Liver (tissue), 9 donors: Measurements from ENCODE around the gene ZNF582. TPM values are rescaled to one million over a fixed set of nuclear protein-coding genes. Genes with fewer than 3 reads are reported as not detected.

ENCODE experiments used
- DNase-seq: peaks from one replicate; pipeline ENCODE4 v3.0.0-alpha.2; 2017; ENCODE audit warnings: low spot score
- H3K27ac ChIP-seq, 2 donors: one replicate each; pipeline ENCODE4 v1.7.0; 2013; ENCODE audit warnings: inconsistent platforms in 2 of 2, low read length in 2 of 2, control low read depth in 1 of 2, low read depth in 1 of 2, mild to moderate bottlenecking in 1 of 2
- H3K27me3 ChIP-seq, 4 donors: one replicate each; pipeline versions ENCODE4 v1.6.1 to v1.7.0; 2013; ENCODE audit warnings: low read length in 3 of 4, inconsistent platforms in 1 of 4, mild to moderate bottlenecking in 1 of 4, moderate library complexity in 1 of 4; ENCODE audit not compliant: control insufficient read depth in 4 of 4, insufficient read depth in 4 of 4
- H3K36me3 ChIP-seq, 4 donors: one replicate each; pipeline versions ENCODE4 v1.6.1 to v1.7.0; 2013; ENCODE audit warnings: low read length in 3 of 4, mild to moderate bottlenecking in 3 of 4, low read depth in 1 of 4, moderate library complexity in 1 of 4; ENCODE audit not compliant: control insufficient read depth in 4 of 4, insufficient read depth in 3 of 4
- H3K4me1 ChIP-seq, 4 donors: one replicate each; pipeline versions ENCODE4 v1.6.1 to v1.7.0; 2013; ENCODE audit warnings: low read length in 3 of 4, mild to moderate bottlenecking in 3 of 4, moderate library complexity in 1 of 4; ENCODE audit not compliant: control insufficient read depth in 4 of 4, insufficient read depth in 4 of 4
- H3K4me3 ChIP-seq, 3 donors: one replicate each; pipeline versions ENCODE4 v1.6.1 to v1.7.0; 2013; ENCODE audit warnings: low read length in 3 of 3, control low read depth in 1 of 3, low read depth in 1 of 3, mild to moderate bottlenecking in 1 of 3
- H3K9ac ChIP-seq, 2 donors: one replicate each; pipeline ENCODE4 v1.7.0; 2013; ENCODE audit warnings: low read length in 2 of 2, mild to moderate bottlenecking in 2 of 2, moderate library complexity in 2 of 2, control low read depth in 1 of 2, low read depth in 1 of 2
- H3K9me3 ChIP-seq, 4 donors: one replicate each; pipeline versions ENCODE4 v1.6.1 to v1.7.0; 2013; ENCODE audit warnings: low read length in 3 of 4; ENCODE audit not compliant: control insufficient read depth in 4 of 4
- EGR1 ChIP-seq, 2 donors: IDR thresholded peaks; 2 replicates each; pipeline ENCODE4 v1.6.1; 2016 to 2018; ENCODE audit warnings: antibody characterized with exemption in 2 of 2, low read depth in 2 of 2
- FOXA1 ChIP-seq: IDR thresholded peaks from 2 replicates; pipeline ENCODE4 v1.6.1; 2016; ENCODE audit warnings: antibody characterized with exemption
- FOXA2 ChIP-seq: IDR thresholded peaks from 2 replicates; pipeline ENCODE4 v1.6.1; 2016; ENCODE audit warnings: antibody characterized with exemption
- GABPA ChIP-seq, 2 donors: IDR thresholded peaks in 1 of 2; conservative IDR thresholded peaks in 1 of 2; 2 replicates each; pipeline ENCODE4 v1.6.1; 2016; ENCODE audit warnings: antibody characterized with exemption in 2 of 2, mild to moderate bottlenecking in 1 of 2, moderate library complexity in 1 of 2
- HNF4A ChIP-seq, 2 donors: conservative IDR thresholded peaks; 2 replicates each; pipeline ENCODE4 v1.6.1; 2016; ENCODE audit warnings: antibody characterized with exemption in 2 of 2, mild to moderate bottlenecking in 2 of 2
- HNF4G ChIP-seq: IDR thresholded peaks from 2 replicates; pipeline ENCODE4 v1.6.1; 2016; ENCODE audit warnings: antibody characterized with exemption
- JUND ChIP-seq, 2 donors: IDR thresholded peaks; 2 replicates each; pipeline ENCODE4 v1.6.1; 2016; ENCODE audit warnings: antibody characterized with exemption in 2 of 2
- NR2F2 ChIP-seq: IDR thresholded peaks from 2 replicates; pipeline ENCODE4 v1.6.1; 2016; ENCODE audit warnings: antibody characterized with exemption
- RAD21 ChIP-seq, 2 donors: IDR thresholded peaks; 2 replicates each; pipeline ENCODE4 v1.6.1; 2016; ENCODE audit warnings: antibody characterized with exemption in 2 of 2, mild to moderate bottlenecking in 2 of 2
- RXRA ChIP-seq, 2 donors: IDR thresholded peaks; 2 replicates each; pipeline ENCODE4 v1.6.1; 2017 to 2018; ENCODE audit warnings: antibody characterized with exemption in 2 of 2, mild to moderate bottlenecking in 1 of 2
- SP1 ChIP-seq: IDR thresholded peaks from 2 replicates; pipeline ENCODE4 v1.6.1; 2018; ENCODE audit warnings: antibody characterized with exemption, mild to moderate bottlenecking
- TAF1 ChIP-seq: conservative IDR thresholded peaks from 2 replicates; pipeline ENCODE4 v1.6.1; 2016; ENCODE audit warnings: antibody characterized with exemption, mild to moderate bottlenecking
- YY1 ChIP-seq: IDR thresholded peaks from 2 replicates; pipeline ENCODE4 v1.6.1; 2016; ENCODE audit warnings: antibody characterized with exemption, mild to moderate bottlenecking
- WGBS: extraction: QIAGEN DNeasy Blood & Tissue Kit; methylation state at CpG from one replicate; pipeline ENCODE4 v1.1.7; 2013; 5-methylcytosine and 5-hydroxymethylcytosine counted together
- polyA plus RNA-seq, 2 donors: library from polyadenylated mRNA; stranded (reverse) in 1 of 2; unstranded in 1 of 2; fragments of 200-250 nt in 1 of 2; fragments of >200 nt in 1 of 2; fragmentation: Nextera tagmentation in 1 of 2; extraction: Ambion mirVana in 1 of 2; gene quantifications; one replicate each; pipeline versions ENCODE4 v1.2.1 to v1.2.3, GENCODE V29; 2013 to 2015
- total RNA-seq, 2 donors: library from RNA; depleted of rRNA; stranded (reverse); fragments of >200 nt; gene quantifications; one replicate each; pipeline ENCODE4 v1.2.3, GENCODE V29; 2014
- TF ChIP-seq, protein P1 (sequence below): fragments of 150-350 bp; IDR thresholded peaks from 2 replicates; pipeline ENCODE4 v1.5.1; 2017; ENCODE audit warnings: improper control_type of control experiment, low read depth, low read length; ENCODE audit not compliant: missing input control
- TF ChIP-seq, protein P2 (sequence below): IDR thresholded peaks from 2 replicates; pipeline ENCODE4 v1.6.1; 2016; ENCODE audit warnings: antibody characterized with exemption
- TF ChIP-seq, protein P3 (sequence below): IDR thresholded peaks from 2 replicates; pipeline ENCODE4 v1.6.1; 2016; ENCODE audit warnings: antibody characterized with exemption
- TF ChIP-seq, protein P4 (sequence below): IDR thresholded peaks from 2 replicates; pipeline ENCODE4 v1.6.1; 2016; ENCODE audit warnings: antibody characterized with exemption
- TF ChIP-seq, protein P5 (sequence below): IDR thresholded peaks from 2 replicates; pipeline ENCODE4 v1.6.1; 2016; ENCODE audit warnings: antibody characterized with exemption, mild to moderate bottlenecking
- donor health status: healthy.
- donor health status: healthy.
- donor health status: healthy.
- donor health status: healthy.
- donor health status: healthy.

The ZNF582 gene
- total and polyA plus RNA-seq, 4 donors = 1.3 to 2.1 (median 1.4) TPM

DNA sequence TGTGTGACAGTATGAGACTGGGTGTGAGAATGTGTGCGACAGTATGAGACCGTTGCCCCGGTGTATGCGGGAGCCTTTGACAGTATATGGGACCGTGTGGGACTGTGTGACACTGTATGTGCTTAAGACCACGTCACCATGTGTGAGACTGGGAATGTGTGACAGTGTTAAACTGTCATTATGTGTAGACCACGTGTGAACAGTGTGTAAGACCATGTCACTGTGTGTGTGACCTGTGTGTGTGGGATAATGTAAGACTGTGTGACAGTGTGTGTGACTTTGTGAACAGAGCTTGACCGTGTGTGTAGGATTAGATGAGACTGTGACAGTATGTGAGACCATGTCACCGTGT, 11.3 kb upstream of the ZNF582 start:
- Histone ChIP-seq H3K9me3 (peaks cover 14 to 50% (median 45%) of the 10 kb centered on the region in 4 donors), H3K36me3 (peaks cover 10 to 35% (median 31%) of the 10 kb centered on the region in 4 donors), H3K4me1 (peaks cover 0 to 16% (median 8%) of the 10 kb centered on the region in 4 donors), H3K27ac (no peak overlapping the region), H3K27me3 (no peaks in the 10 kb centered on the region), H3K4me3 (peak overlapping the region; percentile 60 to 94 (median 91)), H3K9ac (peak overlapping the region; percentile 57 to 83)
- DNase-seq = no peak
- 63% methylated on average over 9 of the region's 9 CpGs for WGBS
- TF ChIP-seq SP1 (no peak), RAD21 (IDR thresholded peaks at IDR 0.05) (no peak), EGR1 (IDR thresholded peaks at IDR 0.05; ENCODE audit: low read depth in 2 of 2) (no peak), NR2F2 (no peak), HNF4A (conservative IDR thresholded peaks at IDR 0.05) (no peak), YY1 (no peak), TAF1 (no peak), GABPA (IDR thresholded peaks at IDR 0.05 in 1 of 2, conservative IDR thresholded peaks at IDR 0.05 in 1 of 2) (no peak), FOXA2 (no peak), FOXA1 (no peak), JUND (IDR thresholded peaks at IDR 0.05) (no peak), HNF4G (no peak), RXRA (IDR thresholded peaks at IDR 0.05) (no peak)
- TF ChIP-seq, protein P1, sequence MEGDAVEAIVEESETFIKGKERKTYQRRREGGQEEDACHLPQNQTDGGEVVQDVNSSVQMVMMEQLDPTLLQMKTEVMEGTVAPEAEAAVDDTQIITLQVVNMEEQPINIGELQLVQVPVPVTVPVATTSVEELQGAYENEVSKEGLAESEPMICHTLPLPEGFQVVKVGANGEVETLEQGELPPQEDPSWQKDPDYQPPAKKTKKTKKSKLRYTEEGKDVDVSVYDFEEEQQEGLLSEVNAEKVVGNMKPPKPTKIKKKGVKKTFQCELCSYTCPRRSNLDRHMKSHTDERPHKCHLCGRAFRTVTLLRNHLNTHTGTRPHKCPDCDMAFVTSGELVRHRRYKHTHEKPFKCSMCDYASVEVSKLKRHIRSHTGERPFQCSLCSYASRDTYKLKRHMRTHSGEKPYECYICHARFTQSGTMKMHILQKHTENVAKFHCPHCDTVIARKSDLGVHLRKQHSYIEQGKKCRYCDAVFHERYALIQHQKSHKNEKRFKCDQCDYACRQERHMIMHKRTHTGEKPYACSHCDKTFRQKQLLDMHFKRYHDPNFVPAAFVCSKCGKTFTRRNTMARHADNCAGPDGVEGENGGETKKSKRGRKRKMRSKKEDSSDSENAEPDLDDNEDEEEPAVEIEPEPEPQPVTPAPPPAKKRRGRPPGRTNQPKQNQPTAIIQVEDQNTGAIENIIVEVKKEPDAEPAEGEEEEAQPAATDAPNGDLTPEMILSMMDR = no peak
- TF ChIP-seq, protein P2, sequence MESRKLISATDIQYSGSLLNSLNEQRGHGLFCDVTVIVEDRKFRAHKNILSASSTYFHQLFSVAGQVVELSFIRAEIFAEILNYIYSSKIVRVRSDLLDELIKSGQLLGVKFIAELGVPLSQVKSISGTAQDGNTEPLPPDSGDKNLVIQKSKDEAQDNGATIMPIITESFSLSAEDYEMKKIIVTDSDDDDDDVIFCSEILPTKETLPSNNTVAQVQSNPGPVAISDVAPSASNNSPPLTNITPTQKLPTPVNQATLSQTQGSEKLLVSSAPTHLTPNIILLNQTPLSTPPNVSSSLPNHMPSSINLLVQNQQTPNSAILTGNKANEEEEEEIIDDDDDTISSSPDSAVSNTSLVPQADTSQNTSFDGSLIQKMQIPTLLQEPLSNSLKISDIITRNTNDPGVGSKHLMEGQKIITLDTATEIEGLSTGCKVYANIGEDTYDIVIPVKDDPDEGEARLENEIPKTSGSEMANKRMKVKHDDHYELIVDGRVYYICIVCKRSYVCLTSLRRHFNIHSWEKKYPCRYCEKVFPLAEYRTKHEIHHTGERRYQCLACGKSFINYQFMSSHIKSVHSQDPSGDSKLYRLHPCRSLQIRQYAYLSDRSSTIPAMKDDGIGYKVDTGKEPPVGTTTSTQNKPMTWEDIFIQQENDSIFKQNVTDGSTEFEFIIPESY = no peak
- TF ChIP-seq, protein P3, sequence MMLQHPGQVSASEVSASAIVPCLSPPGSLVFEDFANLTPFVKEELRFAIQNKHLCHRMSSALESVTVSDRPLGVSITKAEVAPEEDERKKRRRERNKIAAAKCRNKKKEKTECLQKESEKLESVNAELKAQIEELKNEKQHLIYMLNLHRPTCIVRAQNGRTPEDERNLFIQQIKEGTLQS = no peak
- TF ChIP-seq, protein P4, sequence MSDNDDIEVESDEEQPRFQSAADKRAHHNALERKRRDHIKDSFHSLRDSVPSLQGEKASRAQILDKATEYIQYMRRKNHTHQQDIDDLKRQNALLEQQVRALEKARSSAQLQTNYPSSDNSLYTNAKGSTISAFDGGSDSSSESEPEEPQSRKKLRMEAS = no peak
- TF ChIP-seq, protein P5, sequence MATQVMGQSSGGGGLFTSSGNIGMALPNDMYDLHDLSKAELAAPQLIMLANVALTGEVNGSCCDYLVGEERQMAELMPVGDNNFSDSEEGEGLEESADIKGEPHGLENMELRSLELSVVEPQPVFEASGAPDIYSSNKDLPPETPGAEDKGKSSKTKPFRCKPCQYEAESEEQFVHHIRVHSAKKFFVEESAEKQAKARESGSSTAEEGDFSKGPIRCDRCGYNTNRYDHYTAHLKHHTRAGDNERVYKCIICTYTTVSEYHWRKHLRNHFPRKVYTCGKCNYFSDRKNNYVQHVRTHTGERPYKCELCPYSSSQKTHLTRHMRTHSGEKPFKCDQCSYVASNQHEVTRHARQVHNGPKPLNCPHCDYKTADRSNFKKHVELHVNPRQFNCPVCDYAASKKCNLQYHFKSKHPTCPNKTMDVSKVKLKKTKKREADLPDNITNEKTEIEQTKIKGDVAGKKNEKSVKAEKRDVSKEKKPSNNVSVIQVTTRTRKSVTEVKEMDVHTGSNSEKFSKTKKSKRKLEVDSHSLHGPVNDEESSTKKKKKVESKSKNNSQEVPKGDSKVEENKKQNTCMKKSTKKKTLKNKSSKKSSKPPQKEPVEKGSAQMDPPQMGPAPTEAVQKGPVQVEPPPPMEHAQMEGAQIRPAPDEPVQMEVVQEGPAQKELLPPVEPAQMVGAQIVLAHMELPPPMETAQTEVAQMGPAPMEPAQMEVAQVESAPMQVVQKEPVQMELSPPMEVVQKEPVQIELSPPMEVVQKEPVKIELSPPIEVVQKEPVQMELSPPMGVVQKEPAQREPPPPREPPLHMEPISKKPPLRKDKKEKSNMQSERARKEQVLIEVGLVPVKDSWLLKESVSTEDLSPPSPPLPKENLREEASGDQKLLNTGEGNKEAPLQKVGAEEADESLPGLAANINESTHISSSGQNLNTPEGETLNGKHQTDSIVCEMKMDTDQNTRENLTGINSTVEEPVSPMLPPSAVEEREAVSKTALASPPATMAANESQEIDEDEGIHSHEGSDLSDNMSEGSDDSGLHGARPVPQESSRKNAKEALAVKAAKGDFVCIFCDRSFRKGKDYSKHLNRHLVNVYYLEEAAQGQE = no peak
